ENCODE data around the gene TNFRSF25. TPM values are rescaled to one million over a fixed set of nuclear protein-coding genes. Genes with fewer than 3 reads are reported as not detected.

TNFRSF25 gene
- total RNA-seq, 1 donor from 2014 or later, result 10.8 TPM

Small RNA genes within 50 kb of the gene (microRNA-seq; reads per million reads assigned to microRNA genes)
- not detected for gene MIR4252 (ENCODE audit: borderline number of aligned reads)

Other genes with a start within 250 kb of the TNFRSF25 start
- 52.9 TPM for gene ICMT, start 230.2 kb downstream of the TNFRSF25 start, total RNA-seq
- gene HES3, start 222.0 kb downstream of the TNFRSF25 start, total RNA-seq, result not detected
- gene GPR153, start 205.1 kb downstream of the TNFRSF25 start, total RNA-seq, result 7.7 TPM
- 7.8 TPM for gene ACOT7, start 72.4 kb downstream of the TNFRSF25 start, total RNA-seq
- not detected for gene HES2, start 46.3 kb downstream of the TNFRSF25 start, total RNA-seq
- gene ESPN, start 41.4 kb downstream of the TNFRSF25 start, total RNA-seq, result 0.77 TPM
- 16.9 TPM for gene PLEKHG5, start 25.5 kb upstream of the TNFRSF25 start, total RNA-seq
- 12.9 TPM for gene NOL9, start 88.3 kb upstream of the TNFRSF25 start, total RNA-seq
- not detected for gene TAS1R1, start 89.1 kb upstream of the TNFRSF25 start, total RNA-seq
- gene ZBTB48, start 113.8 kb upstream of the TNFRSF25 start, total RNA-seq, result 13.3 TPM
- gene KLHL21, start 136.7 kb upstream of the TNFRSF25 start, total RNA-seq, result 131 TPM
- gene PHF13, start 147.6 kb upstream of the TNFRSF25 start, total RNA-seq, result 7.5 TPM
- gene THAP3, start 158.7 kb upstream of the TNFRSF25 start, total RNA-seq, result 14.9 TPM
- gene DNAJC11, start 235.6 kb upstream of the TNFRSF25 start, total RNA-seq, result 78.6 TPM

Data from left ventricle myocardium superior (tissue), 1 donor.